HepG2 (cell line): ENCODE results near the gene GEMIN4. TPM values are rescaled to one million over a fixed set of nuclear protein-coding genes. Genes with fewer than 3 reads are reported as not detected.

Source experiments
- E2F5 ChIP-seq: sonication (generic); formaldehyde crosslinking; conservative IDR thresholded peaks from 2 replicates; pipeline ENCODE4 v1.4.0; 2020; ENCODE audit warnings: missing genetic modification reagents
- FOXO1 ChIP-seq: sonication (generic); formaldehyde crosslinking; IDR thresholded peaks from 2 replicates; pipeline ENCODE4 v1.4.0; 2020; ENCODE audit warnings: missing genetic modification reagents
- GPBP1L1 ChIP-seq: sonication (generic); formaldehyde crosslinking; IDR thresholded peaks from 2 replicates; pipeline ENCODE4 v1.5.0; 2020; ENCODE audit warnings: mild to moderate bottlenecking, missing genetic modification reagents
- HDAC1 ChIP-seq: sonication (generic); formaldehyde crosslinking; IDR thresholded peaks from 2 replicates; pipeline ENCODE4 v1.5.1; 2020; ENCODE audit warnings: mild to moderate bottlenecking, missing genetic modification reagents
- HINFP ChIP-seq: sonication (generic); formaldehyde crosslinking; IDR thresholded peaks from 2 replicates; pipeline ENCODE4 v1.4.0; 2020; ENCODE audit warnings: low read depth, mild to moderate bottlenecking, missing genetic modification reagents
- PBX3 ChIP-seq: sonication (generic); formaldehyde crosslinking; IDR thresholded peaks from 2 replicates; pipeline ENCODE4 v1.8.1; 2023; ENCODE audit warnings: missing genetic modification reagents, inconsistent platforms, borderline replicate concordance
- PRDM10 ChIP-seq: sonication (generic); formaldehyde crosslinking; IDR thresholded peaks from 2 replicates; pipeline ENCODE4 v1.4.0; 2020; ENCODE audit warnings: low read depth, missing genetic modification reagents
- PRDM15 ChIP-seq: sonication (generic); formaldehyde crosslinking; IDR thresholded peaks from 2 replicates; pipeline ENCODE4 v1.4.0; 2020; ENCODE audit warnings: missing genetic modification reagents
- SAP130 ChIP-seq: IDR thresholded peaks from 2 replicates; pipeline ENCODE4 v1.6.1; 2016; ENCODE audit warnings: low read depth
- SRSF1 ChIP-seq: fragments of 200-400 bp; formaldehyde crosslinking; optimal IDR thresholded peaks from 2 replicates; pipeline ENCODE3; 2017; ENCODE audit warnings: mild to moderate bottlenecking, low read depth, low read length, moderate library complexity
- ZNF704 ChIP-seq: sonication (generic); formaldehyde crosslinking; IDR thresholded peaks from 2 replicates; pipeline ENCODE4 v1.8.1; 2023; ENCODE audit warnings: mild to moderate bottlenecking, inconsistent platforms, moderate library complexity, missing genetic modification reagents, borderline replicate concordance
- ZNF749 ChIP-seq: sonication (generic); formaldehyde crosslinking; IDR thresholded peaks from 2 replicates; pipeline ENCODE4 v1.8.0; 2022; ENCODE audit warnings: mild to moderate bottlenecking, missing genetic modification reagents, moderate library complexity, borderline replicate concordance
- ZNF883 ChIP-seq: sonication (generic); formaldehyde crosslinking; IDR thresholded peaks from 2 replicates; pipeline ENCODE4 v1.5.1; 2020; ENCODE audit warnings: mild to moderate bottlenecking, missing genetic modification reagents; ENCODE audit errors: not compliant biosample characterization
- polyA plus RNA-seq, 8 experiments: library from polyadenylated mRNA; depleted of rRNA in 3 of 8; stranded (reverse) in 7 of 8; unstranded in 1 of 8; fragments of >200 nt; fragmentation: Illumina TruSeq in 4 of 8; extraction: Trizol in 4 of 8; gene quantifications; 2 replicates each; pipeline versions ENCODE4 v1.2.1 to v1.2.3, GENCODE V29; 2011 to 2016; ENCODE audit warnings: low read depth in 4 of 8, missing spikeins in 1 of 8, mixed read lengths in 1 of 8; ENCODE audit not compliant: insufficient read depth in 1 of 8
- total RNA-seq, 5 experiments: library from RNA; depleted of rRNA; stranded (reverse); fragments of >200 nt; fragmentation: Illumina TruSeq; extraction: Trizol; gene quantifications; 2 replicates each; pipeline ENCODE4 v1.2.3, GENCODE V29; 2016; ENCODE audit warnings: low read depth in 1 of 5

GEMIN4 gene
- total and polyA plus RNA-seq, 2 of the 13 experiments (the other 11 are each of a cell fraction or from before 2014, with no cell fraction given), result 10.8 to 22.7 TPM

- TF ChIP-seq PRDM15 (CRISPR knock-in tag) (0 out of 2 replicates have a peak, but pooled peaks have one; percentile 16), E2F5 (no peak), GPBP1L1 (CRISPR knock-in tag) (no peak), ZNF704 (CRISPR knock-in tag) (no peak), SRSF1 (peak; percentile 7), ZNF749 (CRISPR knock-in tag) (no peak), HDAC1 (CRISPR knock-in tag) (0 out of 2 replicates have a peak, but pooled peaks have one; percentile 28), FOXO1 (no peak), ZNF883 (CRISPR knock-in tag) (peak; percentile 43), HINFP (peak; percentile 52; the same call in 1 of the 2 replicates), PRDM10 (CRISPR knock-in tag) (no peak), PBX3 (CRISPR knock-in tag) (no peak), SAP130 (peak; percentile 41)
Observed at GRCh38 chr17:732902-733720, 19.0 kb downstream of the GEMIN4 start (continued).
